ENCODE measurements around the gene ALDH3B1. TPM values are rescaled to one million over a fixed set of nuclear protein-coding genes. Genes with fewer than 3 reads are reported as not detected.

Gene ALDH3B1
- total RNA-seq, 1 donor from 2014 or later: 1.3 TPM

GRCh38 chr11:68043349-68044144 lies 33.4 kb downstream of the ALDH3B1 start:
- FAIRE-seq: no peak
- no peaks in the 10 kb centered on the region for H3K9me3 ChIP-seq (ENCODE audit: insufficient read depth, low read depth, low read length)
- no peaks in the 10 kb centered on the region for H3K36me3 ChIP-seq (ENCODE audit: insufficient read depth, low read length)
- peak; percentile 22 for DNase-seq (ENCODE audit: low read depth)
- Mint-ChIP-seq H3K36me3 (ENCODE audit: low read depth, unreplicated experiment) (peaks cover 2% of the 10 kb centered on the region), H3K4me3 (ENCODE audit: unreplicated experiment) (no peak overlapping the region), H3K27me3 (ENCODE audit: low read depth, unreplicated experiment) (no peaks in the 10 kb centered on the region), H3K27ac (ENCODE audit: unreplicated experiment) (no peak overlapping the region), H3K4me1 (ENCODE audit: low read depth, unreplicated experiment) (peaks cover 4% of the 10 kb centered on the region), H3K9me3 (ENCODE audit: unreplicated experiment) (no peaks in the 10 kb centered on the region)
- peaks cover 21% of the 10 kb centered on the region for H4K20me1 ChIP-seq (ENCODE audit: insufficient read depth, low read length)
- H3K9ac ChIP-seq (ENCODE audit: low read length): no peak overlapping the region
- peaks cover 32% of the 10 kb centered on the region for H3K79me2 ChIP-seq (ENCODE audit: insufficient read depth, low read length)
- H2AFZ ChIP-seq (ENCODE audit: low read depth, low read length): no peak overlapping the region
- no peak overlapping the region for H3K27ac ChIP-seq (ENCODE audit: low read depth, low read length)
- peak overlapping the region; percentile 32 for H3K4me2 ChIP-seq (ENCODE audit: low read length)
- TF ChIP-seq CTCF (IDR thresholded peaks at IDR 0.05; ENCODE audit: insufficient read depth, low read depth, low read length): no peak
- no peak for TF ChIP-seq EZH2 (IDR thresholded peaks at IDR 0.05; ENCODE audit: insufficient read depth, low read length)
- peaks cover 25% of the 10 kb centered on the region for H3K4me1 ChIP-seq (ENCODE audit: insufficient read depth, low read length)
- H3K4me3 ChIP-seq (ENCODE audit: insufficient read depth, low read depth, low read length): no peak overlapping the region
- no peaks in the 10 kb centered on the region for H3K27me3 ChIP-seq (ENCODE audit: insufficient read depth, low read length)

GRCh38 chr11:68044145-68044813 lies 34.2 kb downstream of the ALDH3B1 start:
- H4K20me1 ChIP-seq (ENCODE audit: insufficient read depth, low read length): peaks cover 28% of the 10 kb centered on the region
- H3K36me3 ChIP-seq (ENCODE audit: insufficient read depth, low read length): no peaks in the 10 kb centered on the region
- no peak overlapping the region for H3K4me2 ChIP-seq (ENCODE audit: low read length)
- Mint-ChIP-seq H3K27me3 (ENCODE audit: low read depth, unreplicated experiment) (no peaks in the 10 kb centered on the region), H3K4me3 (ENCODE audit: unreplicated experiment) (no peak overlapping the region), H3K27ac (ENCODE audit: unreplicated experiment) (no peak overlapping the region), H3K4me1 (ENCODE audit: low read depth, unreplicated experiment) (peaks cover 4% of the 10 kb centered on the region), H3K36me3 (ENCODE audit: low read depth, unreplicated experiment) (peaks cover 2% of the 10 kb centered on the region), H3K9me3 (ENCODE audit: unreplicated experiment) (no peaks in the 10 kb centered on the region)
- no peak overlapping the region for H3K4me3 ChIP-seq (ENCODE audit: insufficient read depth, low read depth, low read length)
- H3K4me1 ChIP-seq (ENCODE audit: insufficient read depth, low read length): peaks cover 22% of the 10 kb centered on the region
- H3K79me2 ChIP-seq (ENCODE audit: insufficient read depth, low read length): peaks cover 26% of the 10 kb centered on the region
- no peak for TF ChIP-seq CTCF (IDR thresholded peaks at IDR 0.05; ENCODE audit: insufficient read depth, low read depth, low read length)
- no peak for TF ChIP-seq EZH2 (IDR thresholded peaks at IDR 0.05; ENCODE audit: insufficient read depth, low read length)
- H3K27me3 ChIP-seq (ENCODE audit: insufficient read depth, low read length): no peaks in the 10 kb centered on the region
- H3K9ac ChIP-seq (ENCODE audit: low read length): no peak overlapping the region
- no peak overlapping the region for H3K27ac ChIP-seq (ENCODE audit: low read depth, low read length)
- H2AFZ ChIP-seq (ENCODE audit: low read depth, low read length): no peak overlapping the region
- no peak for DNase-seq (ENCODE audit: low read depth)
- no peaks in the 10 kb centered on the region for H3K9me3 ChIP-seq (ENCODE audit: insufficient read depth, low read depth, low read length)
- no peak for FAIRE-seq
